ENCODE results near the gene GRIK4. TPM values are rescaled to one million over a fixed set of nuclear protein-coding genes. Genes with fewer than 3 reads are reported as not detected.

Gene GRIK4
- total and polyA plus RNA-seq, 2 of the 4 experiments (the other 2 are of a cell fraction) = 0.18 to 0.38 TPM

GRCh38 chr11:120985718-120986569 is 474.4 kb downstream of the GRIK4 start:
- Histone ChIP-seq H3K23ac (ENCODE audit: low read depth, low read length) (no peak overlapping the region), H2BK5ac (ENCODE audit: low read depth, low read length, poor library complexity, severe bottlenecking) (no peak overlapping the region), H2AK9ac (replicated peaks; ENCODE audit: low read depth, low read length, poor library complexity) (no peak overlapping the region), H4K8ac (ENCODE audit: low read depth in 2 of 2, low read length in 2 of 2) (no peak overlapping the region), H3K79me1 (ENCODE audit: low read depth in 1 of 2, low read length in 2 of 2) (no peaks in the 10 kb centered on the region), H3K9ac (ENCODE audit: low read depth, low read length) (no peak overlapping the region), H3K27me3 (ENCODE audit: control insufficient read depth, insufficient read depth, low read length) (peaks cover 51% of the 10 kb centered on the region), H2AK5ac (ENCODE audit: low read depth, low read length) (no peak overlapping the region), H3K4me3 (ENCODE audit: insufficient read depth, low read depth, low read length) (peak overlapping the region; percentile 33; the same call in 1 of the 2 replicates), H2BK20ac (ENCODE audit: low read depth, low read length) (no peak overlapping the region), H2BK15ac (ENCODE audit: low read depth, low read length) (no peak overlapping the region), H3K4me1 (ENCODE audit: control insufficient read depth, insufficient read depth, low read length) (peaks cover 2% of the 10 kb centered on the region; the same call in 1 of the 2 replicates), H4K20me1 (ENCODE audit: insufficient read depth, low read length) (no peaks in the 10 kb centered on the region), H4K5ac (ENCODE audit: low read depth, low read length) (no peak overlapping the region), H3K4me2 (ENCODE audit: low read depth, low read length) (peak overlapping the region; percentile 89), H3K36me3 (ENCODE audit: control insufficient read depth, insufficient read depth, low read length) (no peaks in the 10 kb centered on the region), H2AFZ (replicated peaks; ENCODE audit: low read length, poor library complexity) (peak overlapping the region; percentile 83), H3K27ac (ENCODE audit: insufficient read depth, low read length) (no peak overlapping the region), H3K4ac (ENCODE audit: low read depth, low read length) (no peak overlapping the region), H3K9me3 (ENCODE audit: control insufficient read depth, insufficient read depth, low read length) (no peaks in the 10 kb centered on the region), H4K91ac (ENCODE audit: insufficient read depth, low read depth, low read length) (no peak overlapping the region), H3K18ac (ENCODE audit: low read depth, low read length) (no peak overlapping the region), H3K9me1 (ENCODE audit: insufficient read depth, low read length) (no peaks in the 10 kb centered on the region), H3K56ac (ENCODE audit: extremely low read depth, insufficient read depth, low read length) (no peak overlapping the region), H3K14ac (replicated peaks; ENCODE audit: low read depth, low read length) (no peak overlapping the region), H2BK120ac (ENCODE audit: low read depth, low read length) (no peak overlapping the region)
- ChIA-PET POLR2A (ENCODE audit: unreplicated experiment) (no interaction called here), CTCF (interaction anchor here (0.6 to 1.1 kb wide), 2 partner anchors 10 to 44 kb away, joined by 3 read pairs; no protein-coding TSS in a partner anchor)
- dilution Hi-C loops (cut with HindIII; ENCODE audit: low sequenced_read_pairs, unreplicated experiment) (no loop called here), in situ Hi-C loops (cut with MboI; ENCODE audit: low sequenced_read_pairs) (no loop called here), intact Hi-C loops (cut with micrococcal nuclease) (no loop called here)
- 4% methylated on average over 27 of the region's 72 CpGs; no CpG with 5 or more reads in 1 of the 2 experiments for WGBS, 2 experiments (ENCODE audit: extremely low coverage in 2 of 2, insufficient read length in 1 of 2)
- peak; percentile 29 for DNase-seq
- peak; percentile 96 for ATAC-seq (ENCODE audit: low read depth)
- BruUV-seq (replicated peaks) = no TSS peak
- TF ChIP-seq RCOR1 (IDR thresholded peaks at IDR 0.05; ENCODE audit: insufficient replicate concordance, low read length) (no peak), RAD21 (IDR thresholded peaks at IDR 0.05; ENCODE audit: low read length) (no peak), POLR2A (IDR thresholded peaks at IDR 0.05; ENCODE audit: low read depth, low read length) (no peak), MAFK (IDR thresholded peaks at IDR 0.05; ENCODE audit: low read depth, low read length) (no peak), FOS (IDR thresholded peaks at IDR 0.05; ENCODE audit: low read depth, low read length) (no peak), SMC3 (IDR thresholded peaks at IDR 0.05; ENCODE audit: low read depth, low read length) (no peak), USF2 (IDR thresholded peaks at IDR 0.05; ENCODE audit: low read depth, low read length) (no peak), CTCF (conservative IDR thresholded peaks at IDR 0.05; ENCODE audit: low read depth, low read length) (no peak), MAZ (IDR thresholded peaks at IDR 0.05; ENCODE audit: borderline replicate concordance, low read depth, low read length) (no peak; the same call in 1 of the 2 replicates), CHD1 (IDR thresholded peaks at IDR 0.05; ENCODE audit: low read depth, low read length) (no peak), BHLHE40 (IDR thresholded peaks at IDR 0.05; ENCODE audit: low read depth, low read length) (no peak), ELK1 (IDR thresholded peaks at IDR 0.05; ENCODE audit: borderline replicate concordance, low read depth, low read length) (no peak), CEBPB (IDR thresholded peaks at IDR 0.05; ENCODE audit: low read depth, low read length) (no peak), MXI1 (IDR thresholded peaks at IDR 0.05; ENCODE audit: borderline replicate concordance, low read depth, low read length) (no peak), NFE2L2 (IDR thresholded peaks at IDR 0.05; ENCODE audit: low read depth, low read length) (no peak)
